Mesenteric fat pad (tissue), 1 donor: ENCODE results near the gene ADARB1. TPM values are rescaled to one million over a fixed set of nuclear protein-coding genes. Genes with fewer than 3 reads are reported as not detected.

ENCODE experiments used
- DNase-seq: peaks from one replicate; pipeline ENCODE4 v3.0.0-alpha.2; 2020; ENCODE audit warnings: low spot score
- total RNA-seq: library from RNA; stranded (reverse); fragmentation: NEBNext Ultra II Directional; extraction: Animal tissue kit (Norgen Biotek cat#: 25700); gene quantifications from one replicate; pipeline ENCODE4 v1.2.1, GENCODE V29; 2021
- donor health status: DM: yes; HTN: yes; CAD: no.

ADARB1 gene
- total RNA-seq, 1 donor from 2014 or later: 39.6 TPM

- no peak for DNase-seq
These were observed 115.6 kb downstream of the ADARB1 start for GRCh38 chr21:45190013-45190412.

GRCh38 chr21:45192332-45192731 lies 118.0 kb downstream of the ADARB1 start:
- DNase-seq: no peak

- DNase-seq: no peak
These were observed 122.2 kb downstream of the ADARB1 start for GRCh38 chr21:45196620-45197019.

GRCh38 chr21:45199201-45199600 lies 124.8 kb downstream of the ADARB1 start:
- DNase-seq: no peak

- no peak for DNase-seq
These were observed 125.7 kb downstream of the ADARB1 start for GRCh38 chr21:45200031-45200430.

GRCh38 chr21:45200581-45201296 lies 126.4 kb downstream of the ADARB1 start:
- DNase-seq: no peak

GRCh38 chr21:45202344-45202743 lies 128.0 kb downstream of the ADARB1 start:
- no peak for DNase-seq

- DNase-seq: no peak
These were observed 128.5 kb downstream of the ADARB1 start for GRCh38 chr21:45202889-45203288.

GRCh38 chr21:45203983-45204382 lies 129.6 kb downstream of the ADARB1 start:
- DNase-seq: no peak

GRCh38 chr21:45204395-45204794 lies 130.0 kb downstream of the ADARB1 start:
- DNase-seq: no peak

GRCh38 chr21:45207839-45208626 lies 133.7 kb downstream of the ADARB1 start:
- no peak for DNase-seq

- DNase-seq: no peak
These were observed 134.2 kb downstream of the ADARB1 start for GRCh38 chr21:45208627-45208951.

- no peak for DNase-seq
These were observed 134.7 kb downstream of the ADARB1 start for GRCh38 chr21:45209046-45209445.

- DNase-seq: no peak
These were observed 135.4 kb downstream of the ADARB1 start for GRCh38 chr21:45209685-45210284.

- no peak for DNase-seq
These were observed 136.1 kb downstream of the ADARB1 start for GRCh38 chr21:45210461-45210983.

- DNase-seq: no peak
These were observed 137.3 kb downstream of the ADARB1 start for GRCh38 chr21:45211661-45212060.

- DNase-seq: no peak
These were observed 139.0 kb downstream of the ADARB1 start for GRCh38 chr21:45213392-45213791.

GRCh38 chr21:45215213-45215612 lies 140.8 kb downstream of the ADARB1 start:
- no peak for DNase-seq

- DNase-seq: no peak
These were observed 142.6 kb downstream of the ADARB1 start for GRCh38 chr21:45217010-45217409.

- DNase-seq: no peak
These were observed 145.1 kb downstream of the ADARB1 start for GRCh38 chr21:45219517-45219916.

GRCh38 chr21:45220071-45220481 lies 145.7 kb downstream of the ADARB1 start:
- DNase-seq: no peak
